BJ (cell line): ENCODE results near the gene CUBN. TPM values are rescaled to one million over a fixed set of nuclear protein-coding genes. Genes with fewer than 3 reads are reported as not detected.

Experiments used
- CTCF ChIA-PET: fragments of 350-600 bp; formaldehyde crosslinking; extraction: SDS; loops from one replicate; lab custom pipeline; 2021; ENCODE audit warnings: antibody characterized with exemption, inconsistent platforms; lab: Yijun Ruan, JAX
- POLR2A ChIA-PET: fragments of 300-600 bp; sonication (Branson Sonifier 250); formaldehyde crosslinking; extraction: SDS; loops from one replicate; lab custom pipeline; 2021; ENCODE audit warnings: antibody characterized with exemption; lab: Charles Lee
- DNase-seq: peaks from one replicate; pipeline ENCODE4 v3.0.0-alpha.2; 2011; ENCODE audit warnings: low read depth
- H3K27me3 ChIP-seq: 2 replicates; pipeline ENCODE4 v1.6.0; 2011; ENCODE audit warnings: low read length; ENCODE audit not compliant: control insufficient read depth, insufficient read depth
- H3K36me3 ChIP-seq: 2 replicates; pipeline ENCODE4 v1.5.1; 2011; ENCODE audit warnings: low read length; ENCODE audit not compliant: control insufficient read depth, insufficient read depth
- H3K4me3 ChIP-seq: 2 replicates; pipeline ENCODE4 v1.5.1; 2011; ENCODE audit warnings: low read depth, mild to moderate bottlenecking, control low read depth, low read length
- CTCF ChIP-seq: IDR thresholded peaks from 2 replicates; pipeline ENCODE4 v1.5.1; 2011; ENCODE audit warnings: low read depth, mild to moderate bottlenecking, control low read depth, inconsistent platforms, low read length, moderate library complexity; ENCODE audit not compliant: insufficient read depth
- polyA plus RNA-seq: library from polyadenylated mRNA; depleted of rRNA; stranded (reverse); fragments of >200 nt; gene quantifications from 2 replicates; pipeline ENCODE4 v1.2.3, GENCODE V29; 2011

Gene CUBN
- polyA plus RNA-seq, 1 experiment: 0.39 TPM

GRCh38 chr10:17113346-17113745 is 16.3 kb downstream of the CUBN start:
- TF ChIP-seq CTCF: no peak
- Histone ChIP-seq H3K4me3 (no peak overlapping the region), H3K27me3 (no peaks in the 10 kb centered on the region), H3K36me3 (no peaks in the 10 kb centered on the region)
- CTCF ChIA-PET: interaction anchor here (1.2 kb wide), 1 partner anchor 9 kb away, joined by 3 read pairs; no protein-coding TSS in a partner anchor
- DNase-seq: no peak
- POLR2A ChIA-PET: no interaction called here

GRCh38 chr10:17112566-17112965 is 17.0 kb downstream of the CUBN start:
- TF ChIP-seq CTCF: no peak
- CTCF ChIA-PET: interaction anchor here (0.5 kb wide), 1 partner anchor 11 kb away, joined by 3 read pairs; no protein-coding TSS in a partner anchor
- Histone ChIP-seq H3K36me3 (no peaks in the 10 kb centered on the region), H3K4me3 (no peak overlapping the region), H3K27me3 (no peaks in the 10 kb centered on the region)
- no peak for DNase-seq
- POLR2A ChIA-PET: no interaction called here

- H3K27me3 ChIP-seq: no peaks in the 10 kb centered on the region
- ChIA-PET CTCF (interaction anchor here (1.5 kb wide), 1 partner anchor 12 kb away, joined by 4 read pairs; no protein-coding TSS in a partner anchor), POLR2A (no interaction called here)
- no peak for TF ChIP-seq CTCF
- no peak overlapping the region for H3K4me3 ChIP-seq
- no peak for DNase-seq
- no peaks in the 10 kb centered on the region for H3K36me3 ChIP-seq
These were observed 20.0 kb downstream of the CUBN start for GRCh38 chr10:17109475-17110207.

GRCh38 chr10:17109046-17109445 is 20.6 kb downstream of the CUBN start:
- DNase-seq: no peak
- H3K36me3 ChIP-seq: no peaks in the 10 kb centered on the region
- TF ChIP-seq CTCF: no peak
- ChIA-PET POLR2A (no interaction called here), CTCF (no interaction called here)
- H3K4me3 ChIP-seq: no peak overlapping the region
- H3K27me3 ChIP-seq: no peaks in the 10 kb centered on the region

- ChIA-PET POLR2A (interaction anchor here (0.6 kb wide), 1 partner anchor 124 kb away, joined by 6 read pairs; no protein-coding TSS in a partner anchor), CTCF (interaction anchor here (1.1 kb wide), 1 partner anchor 23 kb away, joined by 3 read pairs; no protein-coding TSS in a partner anchor)
- no peak for TF ChIP-seq CTCF
These were observed 22.6 kb downstream of the CUBN start for GRCh38 chr10:17106991-17107390.

More at GRCh38 chr10:17106991-17107390, 22.6 kb downstream of the CUBN start:
- DNase-seq: no peak
- Histone ChIP-seq H3K27me3 (no peaks in the 10 kb centered on the region), H3K36me3 (no peaks in the 10 kb centered on the region), H3K4me3 (no peak overlapping the region)
